Mucosa of gallbladder (tissue), 1 donor: ENCODE data around the gene OGN. TPM values are rescaled to one million over a fixed set of nuclear protein-coding genes. Genes with fewer than 3 reads are reported as not detected.
"Not testable (repeated sequence)": the region's sequence is repeated elsewhere in the genome, so short reads cannot be mapped to it uniquely, and the experiment has no call there.

Experiments
- DNase-seq: peaks from one replicate; pipeline ENCODE4 v3.0.0-alpha.2; 2020; ENCODE audit warnings: low spot score
- total RNA-seq: library from RNA; stranded (reverse); gene quantifications from one replicate; pipeline ENCODE4 v1.2.1, GENCODE V29; 2021
- donor health status: DM: no; HTN: no; CAD: no.

OGN gene, protein sequence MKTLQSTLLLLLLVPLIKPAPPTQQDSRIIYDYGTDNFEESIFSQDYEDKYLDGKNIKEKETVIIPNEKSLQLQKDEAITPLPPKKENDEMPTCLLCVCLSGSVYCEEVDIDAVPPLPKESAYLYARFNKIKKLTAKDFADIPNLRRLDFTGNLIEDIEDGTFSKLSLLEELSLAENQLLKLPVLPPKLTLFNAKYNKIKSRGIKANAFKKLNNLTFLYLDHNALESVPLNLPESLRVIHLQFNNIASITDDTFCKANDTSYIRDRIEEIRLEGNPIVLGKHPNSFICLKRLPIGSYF
- total RNA-seq, result 154 TPM

DNA sequence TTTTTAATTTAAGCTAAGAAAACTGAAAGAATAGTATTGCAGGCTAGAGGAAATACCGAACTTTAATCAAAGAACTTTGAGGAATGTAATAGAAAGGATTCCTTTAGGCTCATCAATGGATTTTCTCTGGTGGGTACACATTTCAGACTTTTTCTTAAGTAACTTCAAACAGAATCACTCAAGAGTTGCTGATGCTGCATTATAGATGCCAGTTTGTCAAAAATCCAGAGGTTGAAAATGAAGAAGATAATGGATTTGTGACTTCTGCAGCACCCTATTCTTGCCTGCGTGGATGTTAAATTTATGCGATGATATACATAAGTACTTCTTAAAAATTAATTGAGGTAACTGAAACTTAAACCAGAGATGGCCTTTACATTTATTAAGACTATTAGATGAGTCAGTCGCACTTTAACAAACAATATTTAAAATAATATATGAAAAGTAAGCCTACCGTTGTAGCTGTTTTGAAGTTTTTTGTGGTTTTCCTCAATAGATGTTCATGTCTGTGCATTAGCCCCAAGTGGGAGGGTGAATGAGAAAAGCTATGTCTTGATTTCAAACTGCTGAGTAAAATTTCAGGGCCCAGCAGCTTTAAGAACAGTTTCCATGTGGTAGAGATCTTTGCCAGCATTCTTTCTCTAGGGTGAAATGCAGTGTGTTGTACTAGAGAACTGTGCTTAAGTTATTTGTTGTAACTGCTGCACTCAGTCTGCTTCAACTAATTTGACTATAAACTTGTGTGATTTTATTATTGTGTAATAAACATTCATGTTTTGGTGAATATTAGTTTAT is at the start of gene OGN:
OGN (minus strand) TSS at position 537 of the 795 bp plus-strand sequence. CDS start 1,171 bp downstream, outside the sequence.
- DNase-seq, result no peak

DNA sequence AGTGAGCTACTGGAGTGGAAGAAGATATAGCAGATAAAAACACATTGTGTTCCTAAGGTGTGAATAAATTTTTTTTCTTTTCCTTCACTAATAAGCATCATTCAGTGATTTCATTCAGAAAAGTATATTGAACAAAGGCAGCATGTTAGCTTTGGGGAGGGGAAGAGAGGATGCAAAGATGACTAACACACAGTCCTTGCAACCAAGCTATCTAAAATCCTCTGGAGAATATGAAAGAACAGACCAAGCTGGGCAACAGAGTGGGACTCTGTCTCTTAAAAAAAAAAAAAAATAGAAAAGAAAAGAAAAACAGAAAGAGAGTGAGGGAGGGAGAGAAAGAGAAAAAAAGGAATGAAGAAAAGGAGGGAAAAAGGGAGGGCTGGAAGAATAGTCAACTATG is 42.2 kb upstream of the OGN start:
- no peak for DNase-seq

DNA sequence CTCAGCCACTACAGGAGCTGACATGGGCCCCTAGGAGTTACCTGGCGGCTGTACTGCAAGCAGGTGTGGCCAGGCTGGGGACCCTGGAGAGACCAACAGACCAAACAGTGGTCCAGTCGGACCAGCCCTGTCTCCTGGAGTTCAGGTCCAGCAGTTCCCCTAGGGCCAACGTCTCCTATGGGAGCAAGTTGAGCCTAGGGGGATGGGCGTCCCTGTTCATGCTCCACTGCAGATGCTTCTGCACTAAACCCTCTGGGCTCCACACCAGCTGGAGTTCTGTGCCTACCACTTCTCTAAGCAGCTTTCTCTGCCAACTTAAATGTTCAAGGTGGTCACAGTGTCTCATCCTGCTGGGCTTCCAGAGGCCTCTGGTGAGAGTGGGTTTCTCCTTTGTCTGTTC is 40.5 kb upstream of the OGN start:
- no peak for DNase-seq

DNA sequence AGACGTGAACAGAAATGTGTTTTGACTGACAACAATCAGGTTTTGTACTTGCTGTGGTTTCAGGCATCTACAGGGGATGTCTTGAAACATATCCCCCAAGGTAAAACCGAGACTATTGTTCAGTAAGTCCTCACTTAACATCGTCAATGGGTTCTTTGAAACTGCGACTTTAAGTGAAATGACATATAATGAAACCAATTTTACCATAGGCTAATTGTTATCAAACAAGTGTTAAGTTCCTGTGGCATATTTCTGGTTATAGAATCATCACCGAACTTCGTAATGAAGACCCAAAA is 36.3 kb upstream of the OGN start:
- no peak for DNase-seq

DNA sequence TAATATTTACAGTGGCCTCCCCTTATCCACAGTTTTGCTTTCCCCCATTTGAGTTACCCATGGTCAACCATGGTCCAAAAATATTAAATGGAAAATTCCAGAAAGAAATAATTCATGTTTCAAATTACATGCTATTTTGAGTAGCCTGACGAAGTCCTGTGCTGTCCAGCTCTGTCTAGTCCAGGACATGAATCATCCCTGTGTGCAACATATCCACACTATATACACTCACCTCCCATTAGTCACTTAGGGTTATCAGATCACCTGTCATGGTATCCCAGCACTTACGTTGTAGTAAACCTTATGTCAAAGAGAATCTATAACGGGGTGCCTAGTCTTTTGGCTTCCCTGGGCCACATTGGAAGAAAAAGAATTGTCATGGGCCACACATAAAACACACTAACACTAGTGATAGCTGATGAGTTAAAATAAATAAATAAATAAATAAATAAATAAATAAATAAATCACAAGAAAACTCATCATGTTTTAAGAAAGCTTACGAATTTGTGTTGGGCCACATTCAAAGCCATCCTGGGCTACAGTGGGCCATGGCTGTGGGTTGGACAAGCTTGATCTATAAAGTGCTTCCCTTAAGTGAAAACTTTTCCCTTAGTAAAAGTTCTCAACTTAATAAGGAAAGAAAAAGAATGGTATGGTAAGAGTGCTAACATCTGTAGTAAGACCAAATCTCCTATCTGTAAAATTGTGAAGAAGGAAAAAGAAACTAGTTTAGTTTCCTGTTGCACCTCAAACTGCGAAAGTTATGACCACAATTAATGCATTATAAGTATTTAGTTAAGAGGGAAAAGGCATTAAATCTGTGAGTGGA is 35.8 kb upstream of the OGN start:
- DNase-seq, result no peak

- DNase-seq, result no peak
These were observed 34.6 kb upstream of the OGN start for GRCh38 chr9:92438900-92439526.

DNA sequence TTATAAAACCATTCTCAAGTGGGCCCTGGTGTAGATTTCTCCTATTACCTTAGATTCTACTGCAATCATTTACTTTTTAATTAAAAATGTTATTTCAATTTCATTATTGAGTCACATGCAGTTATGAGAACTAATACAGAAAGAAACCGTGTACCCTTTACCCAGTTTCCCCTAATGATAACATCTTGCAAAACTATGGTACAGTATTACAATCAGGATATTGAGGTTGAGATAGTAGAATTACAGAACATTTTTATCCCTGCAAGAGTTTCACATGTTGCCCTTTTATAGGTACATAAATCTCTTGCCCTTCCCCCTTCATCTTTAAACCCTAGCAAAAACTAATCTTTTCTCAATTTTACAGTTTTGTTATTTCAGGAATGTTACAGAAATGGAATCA is 30.9 kb upstream of the OGN start:
- DNase-seq, result no peak

- DNase-seq, result no peak
These were observed 28.7 kb upstream of the OGN start for GRCh38 chr9:92432972-92433548.

DNA sequence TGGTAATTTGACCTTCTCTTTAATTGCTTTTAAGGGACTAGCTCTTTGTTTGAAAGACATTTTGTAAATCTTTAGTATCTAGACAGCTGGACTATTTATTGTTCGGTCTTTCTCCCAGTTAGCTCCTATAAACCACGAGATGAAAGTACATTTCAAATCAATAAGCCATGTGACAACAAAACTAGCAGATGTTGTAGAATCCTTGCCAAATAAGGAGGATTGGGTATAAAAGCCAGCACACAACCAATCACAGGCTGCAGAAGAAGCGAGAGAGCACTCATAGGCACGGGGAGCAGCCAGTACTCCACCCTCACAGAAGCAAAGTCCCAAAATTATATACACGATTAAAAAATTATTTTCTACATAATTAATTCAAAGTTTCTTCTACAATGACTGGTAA is 28.0 kb upstream of the OGN start:
- DNase-seq, result no peak

GRCh38 chr9:92429836-92430235 is 25.5 kb upstream of the OGN start:
- no peak for DNase-seq

DNA sequence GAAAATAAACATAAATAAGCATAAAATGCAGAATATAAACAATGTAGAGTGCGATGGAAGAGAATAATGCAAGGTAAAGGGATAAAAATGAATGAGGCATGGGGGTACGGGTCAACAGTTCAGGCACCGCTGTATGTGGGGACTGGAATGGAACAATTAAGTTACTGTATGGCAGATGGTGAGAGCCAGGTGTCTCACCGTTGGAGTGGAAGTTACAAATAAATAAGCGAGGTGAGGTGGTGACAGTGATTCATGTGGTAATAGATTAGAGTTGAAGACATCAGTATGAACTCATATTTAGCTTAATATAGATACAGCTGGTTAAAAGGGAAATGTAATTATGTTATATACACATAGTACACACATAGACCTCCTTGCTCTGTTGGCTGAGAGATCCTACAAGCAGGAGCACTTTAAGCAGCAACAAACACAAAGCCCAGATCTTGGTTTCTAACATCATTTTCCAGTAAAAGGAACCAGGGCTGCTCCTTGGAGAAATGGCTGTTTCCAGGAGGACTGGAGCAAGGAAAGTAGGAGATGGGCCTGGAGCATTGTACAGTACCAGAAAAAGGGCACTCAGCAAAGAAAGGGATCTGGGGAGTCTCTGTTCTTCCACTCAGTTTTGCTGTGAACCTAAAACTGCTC is 22.2 kb upstream of the OGN start:
- no peak for DNase-seq

- no peak for DNase-seq
These were observed 21.1 kb upstream of the OGN start for GRCh38 chr9:92425474-92425873.

GRCh38 chr9:92424340-92424739 is 20.0 kb upstream of the OGN start, which contains the start of gene OMD:
OMD (minus strand) TSS chr9:92424471; CDS start chr9:92417558, 6,913 bp downstream.
- DNase-seq, result no peak

GRCh38 chr9:92423612-92424011 is 19.2 kb upstream of the OGN start:
- DNase-seq, result no peak

DNA sequence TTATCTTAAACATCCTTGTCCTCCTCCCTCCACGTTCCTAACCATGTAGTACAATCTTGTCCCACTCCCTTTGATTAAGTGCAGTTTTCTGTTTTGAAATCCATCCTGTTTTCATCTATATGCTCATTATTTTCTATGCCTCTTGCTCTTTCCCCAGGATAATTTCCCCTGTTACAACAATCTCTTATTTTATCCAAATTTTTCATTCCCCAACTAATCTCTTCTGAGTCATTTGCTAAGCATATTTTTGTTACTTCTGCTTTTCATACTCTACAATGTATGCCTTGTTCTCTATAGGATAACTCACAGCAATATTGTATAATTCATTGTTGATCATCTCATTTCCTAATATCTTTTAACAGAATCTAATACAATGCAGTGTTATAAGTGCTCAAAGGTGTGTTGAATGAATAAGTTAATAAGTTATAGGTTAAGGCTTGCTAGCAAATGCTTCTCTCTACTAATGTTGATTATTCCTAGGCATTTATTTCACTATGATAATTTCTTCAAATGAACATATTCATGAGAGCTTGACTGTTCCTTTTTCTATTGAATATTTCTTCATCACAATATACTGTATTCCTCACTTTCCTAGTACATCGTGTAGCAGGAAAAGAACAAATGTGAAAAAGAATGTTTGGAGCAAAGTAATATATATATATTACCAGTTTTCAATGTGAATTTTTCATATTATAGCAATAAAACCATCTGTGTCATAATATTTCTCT is 18.4 kb upstream of the OGN start:
- DNase-seq, result no peak

DNA sequence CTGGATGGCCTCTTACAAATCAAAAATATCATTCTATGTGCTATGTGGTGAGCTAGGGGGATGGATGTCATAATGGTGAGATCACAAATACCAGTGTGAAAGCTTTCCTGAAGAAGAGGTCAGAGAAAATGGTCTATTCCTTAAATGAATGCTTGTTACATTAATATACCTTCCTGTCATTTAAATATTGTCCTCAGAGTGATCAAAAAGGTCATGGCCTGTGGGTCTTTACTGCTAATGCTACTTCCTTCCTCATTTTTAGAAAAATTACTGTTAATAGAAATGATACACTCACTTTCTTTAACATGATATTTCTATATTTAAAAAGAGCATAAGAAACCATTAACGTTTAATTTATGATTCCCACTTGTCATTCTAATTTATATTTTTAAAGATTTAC is 10.2 kb upstream of the OGN start:
- DNase-seq, result no peak

DNA sequence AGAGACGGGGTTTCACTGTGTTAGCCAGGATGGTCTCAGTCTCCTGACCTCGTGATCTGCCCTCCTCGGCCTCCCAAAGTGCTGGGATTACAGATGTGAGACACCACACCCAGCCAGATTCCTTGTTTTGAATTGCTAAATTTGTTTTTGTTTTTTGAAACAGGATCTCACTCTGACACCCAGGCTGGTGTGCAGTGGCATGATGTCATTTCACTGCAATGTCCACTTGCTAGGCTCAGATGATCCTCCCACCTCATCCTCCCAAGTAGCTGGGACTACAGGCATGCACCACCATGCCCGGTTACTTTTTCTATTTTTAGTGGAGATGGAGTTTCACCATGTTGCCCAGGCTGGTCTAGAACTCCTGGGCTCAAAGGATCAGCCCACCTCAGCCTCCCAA is 6.8 kb upstream of the OGN start:
- DNase-seq, result not testable (repeated sequence)

- DNase-seq, result no peak
These were observed 4.5 kb upstream of the OGN start for GRCh38 chr9:92408747-92409478.

- no peak for DNase-seq
These were observed 3.4 kb upstream of the OGN start for GRCh38 chr9:92407818-92408217.

DNA sequence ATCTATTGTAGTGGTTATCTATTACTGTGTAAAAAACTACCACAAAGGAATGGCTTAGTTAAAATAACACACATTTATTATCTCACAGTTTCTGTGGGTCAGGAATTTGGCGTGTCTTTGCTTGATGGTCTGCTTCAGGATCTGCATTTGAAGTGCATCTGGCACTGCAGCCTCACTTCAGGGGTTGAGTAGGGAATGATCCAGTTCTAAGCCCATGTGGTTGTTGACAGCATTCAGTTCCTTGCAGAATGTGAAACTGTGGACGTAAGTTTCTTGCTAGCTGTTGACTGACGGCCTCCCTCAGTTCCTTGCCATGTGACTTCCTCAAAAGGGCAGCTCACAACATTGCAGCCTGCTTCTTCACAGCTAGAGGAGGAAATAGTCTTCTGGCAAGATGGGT is 2.1 kb upstream of the OGN start:
- peak; percentile 38 for DNase-seq
